DOHH2 (cell line): ENCODE results near the gene PPP4R2.

Experiments
- H3F3A ChIP-seq: fragments of 200-600 bp; sonication (generic), shearing (Covaris generic); 2 replicates; pipeline ENCODE4 v1.6.0; 2016; ENCODE audit warnings: antibody characterized with exemption, mild to moderate bottlenecking; ENCODE audit not compliant: control insufficient read depth, insufficient read depth
- H3K27ac ChIP-seq: fragments of 200-600 bp; sonication (generic); 2 replicates; pipeline ENCODE4 v1.5.1; 2014; ENCODE audit warnings: low read depth, mild to moderate bottlenecking, low read length, moderate library complexity
- H3K27me3 ChIP-seq: fragments of 200-600 bp; sonication (generic); 2 replicates; pipeline ENCODE4 v1.6.1; 2014; ENCODE audit warnings: mild to moderate bottlenecking, low read length, mixed read lengths; ENCODE audit not compliant: control insufficient read depth
- H3K36me3 ChIP-seq: fragments of 200-600 bp; sonication (generic); 2 replicates; pipeline ENCODE4 v1.6.1; 2014; ENCODE audit warnings: mild to moderate bottlenecking, low read length, moderate library complexity, mixed read lengths; ENCODE audit not compliant: control insufficient read depth
- H3K4me1 ChIP-seq: fragments of 200-600 bp; sonication (generic); 2 replicates; pipeline ENCODE4 v1.6.1; 2014; ENCODE audit warnings: mild to moderate bottlenecking, low read length, mixed read lengths; ENCODE audit not compliant: control insufficient read depth
- H3K4me2 ChIP-seq: fragments of 200-600 bp; sonication (generic); 2 replicates; pipeline ENCODE4 v1.6.0; 2014; ENCODE audit warnings: mild to moderate bottlenecking, low read length, moderate library complexity
- H3K4me3 ChIP-seq: fragments of 200-600 bp; sonication (generic); 2 replicates; pipeline ENCODE4 v1.5.1; 2014; ENCODE audit warnings: mild to moderate bottlenecking, low read length, mixed read lengths
- H3K79me2 ChIP-seq: fragments of 200-600 bp; sonication (generic); 2 replicates; pipeline ENCODE4 v1.6.1; 2014; ENCODE audit warnings: mild to moderate bottlenecking, low read length, mixed read lengths; ENCODE audit not compliant: control insufficient read depth
- H3K9me2 ChIP-seq: fragments of 200-600 bp; sonication (generic); replicated peaks from 2 replicates; pipeline ENCODE4 v1.6.1; 2014; ENCODE audit warnings: mild to moderate bottlenecking, low read length, mixed read lengths; ENCODE audit not compliant: control insufficient read depth
- H3K9me3 ChIP-seq: fragments of 200-600 bp; sonication (generic); 2 replicates; pipeline ENCODE4 v1.6.1; 2014; ENCODE audit warnings: antibody characterized with exemption, low read length, mixed read lengths; ENCODE audit not compliant: control insufficient read depth, insufficient read depth
- H4K20me1 ChIP-seq: fragments of 200-600 bp; sonication (generic); 2 replicates; pipeline ENCODE4 v1.6.0; 2014; ENCODE audit warnings: low read depth, mild to moderate bottlenecking, antibody characterized with exemption, low read length, moderate library complexity; ENCODE audit not compliant: control insufficient read depth, insufficient read depth
- CTCF ChIP-seq: fragments of 200-600 bp; sonication (generic); IDR thresholded peaks from one replicate; pipeline ENCODE4 v1.5.1; 2014; ENCODE audit warnings: antibody characterized with exemption, mild to moderate bottlenecking, low read depth, low read length; ENCODE audit not compliant: poor library complexity, severe bottlenecking
- EZH2phosphoT487 ChIP-seq: fragments of 200-600 bp; sonication (generic); IDR thresholded peaks from 2 replicates; pipeline ENCODE4 v1.6.1; 2017; ENCODE audit warnings: borderline replicate concordance, mild to moderate bottlenecking, antibody characterized with exemption, low read length, moderate library complexity, mixed read lengths

PPP4R2 gene

GRCh38 chr3:73046195-73046594 is 49.6 kb downstream of the PPP4R2 start:
- Histone ChIP-seq H3K4me1 (no peaks in the 10 kb centered on the region), H3K36me3 (peaks cover 48% of the 10 kb centered on the region), H3K27me3 (no peaks in the 10 kb centered on the region), H3F3A (peaks cover 9% of the 10 kb centered on the region; the same call in 1 of the 2 replicates), H3K4me3 (no peak overlapping the region), H3K9me3 (no peaks in the 10 kb centered on the region), H3K9me2 (no peaks in the 10 kb centered on the region), H3K4me2 (no peak overlapping the region), H3K79me2 (peaks cover 96% of the 10 kb centered on the region), H3K27ac (no peak overlapping the region), H4K20me1 (peaks cover 18% of the 10 kb centered on the region)
- no peak for TF ChIP-seq EZH2phosphoT487

- Histone ChIP-seq H3F3A (peaks cover 9% of the 10 kb centered on the region; the same call in 1 of the 2 replicates), H3K79me2 (peaks cover 87% of the 10 kb centered on the region)
Observed at GRCh38 chr3:73049319-73049718, 52.7 kb downstream of the PPP4R2 start.

GRCh38 chr3:73052857-73053256 is 56.2 kb downstream of the PPP4R2 start:
- no peaks in the 10 kb centered on the region for H3K4me1 ChIP-seq
- H3F3A ChIP-seq: peaks cover 13% of the 10 kb centered on the region; the same call in 1 of the 2 replicates
- no peaks in the 10 kb centered on the region for H3K27me3 ChIP-seq
- no peak overlapping the region for H3K27ac ChIP-seq
- H3K4me3 ChIP-seq: no peak overlapping the region
- peaks cover 3% of the 10 kb centered on the region; the same call in 1 of the 2 replicates for H4K20me1 ChIP-seq
- peaks cover 77% of the 10 kb centered on the region for H3K79me2 ChIP-seq
- no peaks in the 10 kb centered on the region for H3K9me2 ChIP-seq
- H3K4me2 ChIP-seq: no peak overlapping the region
- H3K9me3 ChIP-seq: no peaks in the 10 kb centered on the region
- TF ChIP-seq EZH2phosphoT487 (no peak), CTCF (no peak)
- peaks cover 36% of the 10 kb centered on the region for H3K36me3 ChIP-seq

More at GRCh38 chr3:73049319-73049718, 52.7 kb downstream of the PPP4R2 start:
- TF ChIP-seq EZH2phosphoT487 (no peak), CTCF (no peak)
- no peak overlapping the region for H3K27ac ChIP-seq
- no peaks in the 10 kb centered on the region for H3K9me2 ChIP-seq
- H3K9me3 ChIP-seq: no peaks in the 10 kb centered on the region
- H4K20me1 ChIP-seq: peaks cover 5% of the 10 kb centered on the region; the same call in 1 of the 2 replicates
- no peaks in the 10 kb centered on the region for H3K4me1 ChIP-seq
- H3K27me3 ChIP-seq: no peaks in the 10 kb centered on the region
- H3K4me3 ChIP-seq: no peak overlapping the region
- no peak overlapping the region for H3K4me2 ChIP-seq
- peaks cover 43% of the 10 kb centered on the region for H3K36me3 ChIP-seq

- TF ChIP-seq EZH2phosphoT487 (no peak), CTCF (no peak)
- Histone ChIP-seq H3K4me3 (no peak overlapping the region), H3K9me3 (no peaks in the 10 kb centered on the region), H3K79me2 (peaks cover 76% of the 10 kb centered on the region), H3K4me1 (no peaks in the 10 kb centered on the region), H3K9me2 (no peaks in the 10 kb centered on the region), H3K4me2 (no peak overlapping the region), H4K20me1 (peaks cover 8% of the 10 kb centered on the region; the same call in 1 of the 2 replicates), H3K27ac (no peak overlapping the region), H3K27me3 (no peaks in the 10 kb centered on the region), H3K36me3 (peaks cover 37% of the 10 kb centered on the region), H3F3A (peaks cover 4% of the 10 kb centered on the region; the same call in 1 of the 2 replicates)
Observed at GRCh38 chr3:73055583-73055982, 59.0 kb downstream of the PPP4R2 start.
